GM18907 (cell line): ENCODE data around the gene LDHD.
"Not testable (repeated sequence)": the region's sequence is repeated elsewhere in the genome, so short reads cannot be mapped to it uniquely, and the experiment has no call there.

ENCODE experiments used
- ATAC-seq: cut with Tn5 transposase; IDR thresholded peaks from one replicate; pipeline ENCODE4 v1.9.1; 2021; ENCODE audit warnings: mild to moderate bottlenecking, moderate library complexity; ENCODE audit not compliant: unreplicated experiment

LDHD gene

DNA sequence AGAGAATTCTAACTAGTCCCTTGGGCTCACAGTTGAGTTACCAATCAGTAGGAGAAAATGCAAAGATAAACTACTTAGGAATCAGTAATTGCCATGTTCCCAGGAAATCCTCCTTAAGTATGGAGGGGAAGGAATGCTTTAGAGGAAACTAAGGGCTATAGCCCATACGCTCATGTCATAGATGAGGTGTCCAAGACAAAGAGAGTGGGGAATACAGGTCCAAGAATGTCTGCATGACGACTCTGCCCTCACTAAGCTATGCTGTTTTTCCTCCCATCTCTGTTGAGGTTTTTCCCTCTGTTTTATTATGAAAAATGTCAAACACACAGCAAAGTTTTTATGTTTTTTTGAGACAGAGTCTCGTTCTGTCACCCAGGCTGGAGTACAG lies 16.0 kb downstream of the LDHD start:
- no peak for ATAC-seq

DNA sequence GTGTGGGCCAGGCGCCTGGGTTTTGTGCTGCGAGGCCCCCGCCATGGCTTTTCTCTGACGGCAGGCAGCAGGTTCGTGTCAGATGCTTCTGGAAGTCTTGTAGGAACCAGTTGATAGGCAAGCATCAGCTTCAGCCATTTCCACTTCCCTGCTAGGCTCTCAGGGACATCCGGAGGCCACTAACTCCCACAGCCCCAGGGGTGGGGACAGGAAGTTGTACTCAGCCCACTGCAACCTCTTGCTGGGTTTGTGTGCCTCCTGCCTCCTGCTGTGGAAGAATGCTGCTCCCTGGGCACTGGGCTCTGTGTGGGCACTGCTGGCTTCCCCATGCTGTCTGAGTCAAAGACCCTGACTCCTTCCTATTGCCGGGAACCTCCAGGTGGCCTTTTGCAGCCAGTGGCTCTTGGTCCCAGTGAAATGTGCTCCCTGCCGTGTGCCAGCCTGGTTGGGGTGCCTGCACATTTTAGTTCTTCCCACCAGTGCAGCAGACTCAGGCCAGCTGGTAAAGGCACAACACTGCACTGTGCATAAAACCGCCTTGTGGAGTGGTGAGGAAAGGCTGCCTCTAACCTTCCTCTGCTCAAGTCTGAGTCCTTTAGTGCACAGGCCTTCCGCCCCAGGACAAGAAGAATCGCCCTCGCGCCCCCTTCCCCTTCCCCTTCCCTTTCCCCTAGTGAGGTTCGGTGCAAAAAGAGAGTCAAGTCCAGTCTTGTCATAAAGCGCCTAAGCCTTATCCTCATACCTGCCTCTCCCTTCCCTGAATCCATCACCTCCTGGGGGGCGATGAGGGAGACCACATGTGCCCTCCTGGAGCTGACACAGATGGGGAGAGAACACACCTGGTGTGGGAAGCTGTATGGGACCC lies 16.6 kb downstream of the LDHD start:
- ATAC-seq, result peak; percentile 83

DNA sequence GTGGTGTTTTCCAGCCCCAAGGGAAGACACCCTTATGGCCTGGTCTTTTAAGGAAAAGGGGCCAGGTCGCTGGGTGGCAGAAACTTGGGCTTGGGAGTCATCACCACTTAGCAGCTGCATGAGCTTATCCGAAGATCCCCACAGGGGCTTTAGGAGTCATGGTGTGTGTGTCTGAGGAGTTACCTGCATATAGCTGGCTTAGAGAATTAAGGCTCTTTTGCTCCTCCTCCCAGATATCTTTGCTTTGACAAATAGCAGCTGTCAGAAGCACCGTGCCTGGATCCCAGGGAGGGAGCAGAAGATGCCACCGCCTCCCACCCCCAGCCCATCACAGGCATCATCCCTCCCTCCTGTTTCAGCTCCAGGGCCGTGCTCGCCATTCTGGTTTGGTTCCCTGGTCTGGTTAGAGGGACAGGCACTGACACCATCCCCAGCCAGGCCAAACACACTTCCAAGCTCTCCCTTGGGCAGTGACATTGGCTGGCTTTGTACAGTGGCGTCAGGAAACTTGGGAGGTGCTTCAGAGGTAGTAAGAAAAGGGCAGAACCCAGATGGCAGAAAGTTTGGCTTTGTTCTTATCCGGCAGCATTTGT lies 17.4 kb downstream of the LDHD start:
- ATAC-seq, result no peak

DNA sequence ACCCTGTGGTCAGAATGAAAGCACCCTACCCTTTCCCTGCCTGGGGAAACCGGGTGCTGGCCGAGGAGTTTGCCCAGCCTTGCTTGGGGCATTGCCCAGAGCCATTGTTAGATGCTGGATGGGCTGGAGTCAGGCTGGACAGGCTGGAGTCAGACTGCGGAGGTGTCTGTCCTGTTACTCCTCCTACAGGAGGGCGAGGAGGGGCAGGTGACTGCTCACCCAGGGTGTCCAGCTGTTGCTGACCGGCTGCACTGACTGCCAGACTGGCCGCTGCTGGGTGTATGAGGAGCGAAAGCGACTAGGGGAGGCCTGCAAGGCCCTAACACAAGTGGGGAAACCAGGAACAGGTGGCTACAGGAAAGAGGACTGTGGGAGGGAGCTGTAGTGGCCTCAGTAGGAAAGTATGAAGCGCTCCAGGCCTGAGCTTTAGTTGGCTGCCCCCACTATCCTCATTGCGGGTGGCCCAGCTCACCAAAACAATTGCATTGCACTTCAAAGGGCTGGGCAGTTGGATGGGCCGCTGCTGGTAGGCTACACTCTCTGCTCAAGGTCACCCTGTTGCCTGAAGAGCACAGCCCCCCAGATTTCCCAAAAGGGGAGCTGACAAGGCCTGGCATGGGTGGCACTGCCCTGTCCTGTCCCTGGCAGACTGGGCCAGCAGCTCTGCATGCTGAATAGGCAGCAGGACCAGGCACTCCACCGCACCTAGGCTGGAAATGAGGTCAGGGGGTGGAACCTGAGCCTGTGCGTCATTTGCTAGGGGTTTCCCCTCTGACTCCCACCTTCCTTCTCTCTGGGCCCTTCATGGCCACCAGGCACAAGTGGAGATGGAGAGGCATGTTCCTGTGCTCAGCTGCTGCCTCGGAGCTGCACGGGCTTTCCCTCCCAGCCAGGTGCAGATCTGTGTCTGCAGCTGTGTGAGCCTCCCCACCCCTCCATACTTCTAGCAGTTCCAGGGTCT lies 18.4 kb downstream of the LDHD start:
- ATAC-seq, result no peak

DNA sequence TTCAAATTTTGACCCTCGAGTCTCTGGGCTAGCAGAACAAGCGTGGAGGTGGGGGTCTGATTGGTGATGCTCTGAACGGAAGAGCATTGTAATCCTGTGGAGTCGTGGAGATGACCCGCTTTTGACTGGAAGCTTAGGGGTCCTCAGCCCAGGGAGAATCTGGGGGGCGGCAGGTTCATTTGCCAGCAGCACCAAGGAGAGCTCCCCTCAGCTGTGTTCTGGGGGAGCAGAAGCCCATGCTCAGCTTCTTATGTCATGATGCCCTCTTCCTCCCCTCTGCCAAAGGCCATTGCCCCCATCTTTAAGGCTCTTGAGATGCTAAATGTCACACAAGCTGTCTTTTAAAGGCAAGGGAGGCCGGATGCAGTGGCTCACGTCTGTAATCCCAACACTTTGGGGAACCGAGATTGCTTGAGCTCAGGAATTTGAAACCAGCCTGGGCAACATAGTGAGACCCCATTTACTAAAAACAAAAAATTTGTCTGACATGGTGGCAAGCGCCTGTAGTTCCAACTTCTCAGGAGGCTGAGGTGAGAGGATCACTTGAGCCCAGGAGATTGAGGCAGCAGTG lies 19.3 kb downstream of the LDHD start:
- no peak for ATAC-seq

DNA sequence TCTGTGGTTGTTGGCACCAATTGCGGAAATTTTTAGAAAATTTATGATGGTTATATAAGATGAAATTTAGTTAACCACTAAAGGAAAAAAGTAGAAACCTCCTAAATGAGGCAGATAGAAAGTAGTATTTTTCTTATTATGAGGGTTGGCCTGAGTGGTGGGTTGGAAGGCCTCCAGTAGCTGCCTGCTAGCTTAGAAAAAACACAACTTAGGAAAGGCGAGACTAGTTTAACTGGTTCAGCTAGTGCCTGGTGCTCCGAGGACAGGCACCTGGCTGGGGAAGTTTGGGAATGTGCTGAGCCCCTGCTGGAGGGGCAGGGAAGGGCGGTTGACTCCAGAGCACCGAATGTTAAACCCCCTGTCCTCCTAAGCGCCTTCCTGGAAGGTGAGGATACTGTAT lies 19.9 kb downstream of the LDHD start:
- ATAC-seq, result no peak

DNA sequence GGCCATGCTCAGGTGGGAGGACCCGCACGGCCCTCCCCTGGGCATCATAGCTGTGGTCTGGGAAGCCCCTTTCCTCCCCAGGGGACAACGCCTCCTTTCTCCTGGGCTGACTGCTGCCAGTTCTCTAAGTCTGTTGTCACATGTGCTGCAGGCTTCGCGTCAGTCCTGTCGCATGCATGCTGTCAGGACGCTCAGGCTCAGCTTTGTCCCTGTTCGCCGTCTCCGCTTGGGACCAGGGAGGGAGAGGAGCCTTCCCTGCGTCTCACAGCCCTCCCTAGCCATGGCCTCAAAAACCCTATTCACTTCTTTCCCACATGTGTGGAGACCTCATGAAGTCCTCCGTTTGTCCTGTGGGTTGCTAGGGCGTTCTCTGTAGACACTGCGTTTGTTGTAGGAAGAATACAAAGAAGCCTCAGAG lies 21.4 kb downstream of the LDHD start:
- no peak for ATAC-seq

DNA sequence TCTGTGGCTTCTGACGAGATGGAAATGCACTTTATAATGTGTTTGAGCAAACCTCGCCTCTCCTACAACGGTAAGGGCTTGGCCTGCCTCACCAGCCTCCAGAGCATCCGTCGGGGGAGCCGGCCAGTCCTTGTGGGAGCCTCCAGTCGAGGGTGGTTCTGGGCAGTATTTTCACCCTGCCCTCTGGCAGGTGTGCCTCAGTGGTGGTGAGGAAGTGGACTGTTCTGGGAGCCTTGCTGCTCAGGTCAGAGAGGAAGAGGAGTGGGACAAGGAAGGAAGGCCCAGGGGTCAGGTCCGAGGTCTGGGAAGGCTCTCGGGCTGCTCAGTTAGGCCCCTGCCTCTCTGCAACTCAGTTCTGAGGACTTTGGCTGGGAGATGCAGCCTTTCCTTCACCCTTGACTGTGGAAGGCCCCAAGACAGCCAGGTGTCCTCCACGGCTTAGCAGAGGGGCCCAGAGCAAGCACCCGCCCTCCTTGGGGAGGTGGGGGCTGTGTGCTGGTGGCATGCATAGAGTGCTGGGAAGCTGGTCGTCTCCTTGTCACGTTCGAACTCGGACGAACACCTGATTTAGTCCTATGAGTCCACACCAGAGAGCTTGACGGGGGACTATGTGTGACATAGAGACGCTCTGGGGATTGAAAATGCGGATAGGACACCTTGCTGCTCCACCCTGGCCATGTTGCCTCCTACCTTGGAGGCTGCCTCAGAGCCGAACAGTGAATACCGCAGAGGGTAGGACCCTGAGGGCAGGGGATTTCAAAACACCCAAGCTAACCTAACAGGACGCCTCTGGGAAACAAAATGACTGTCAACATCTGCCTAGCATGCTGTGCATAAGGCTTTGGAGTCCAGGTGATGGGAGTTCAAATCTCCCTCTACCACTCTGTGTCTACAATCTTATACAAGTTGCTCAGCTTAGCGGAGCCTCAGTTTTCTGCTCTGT lies 22.7 kb downstream of the LDHD start:
- ATAC-seq, result no peak

DNA sequence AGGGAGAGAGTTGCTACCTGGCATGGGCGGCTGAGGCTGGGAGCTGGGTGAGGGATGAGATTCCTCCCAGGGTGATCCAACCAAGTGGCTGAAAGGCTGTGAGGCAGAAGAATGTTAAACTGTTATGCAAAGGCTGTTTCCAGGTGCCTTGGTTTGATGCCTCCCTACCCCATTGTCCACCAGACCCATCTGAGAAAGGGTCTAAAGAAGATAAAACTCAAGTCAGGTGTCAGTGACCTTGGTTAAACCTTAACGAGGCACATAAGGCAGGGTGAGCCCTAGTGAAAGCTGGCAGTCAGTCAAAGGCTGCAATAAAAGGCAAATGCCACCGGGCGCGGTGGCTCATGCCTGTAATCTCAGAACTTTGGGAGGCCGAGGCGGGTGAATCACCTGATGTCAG lies 23.8 kb downstream of the LDHD start:
- no peak for ATAC-seq

DNA sequence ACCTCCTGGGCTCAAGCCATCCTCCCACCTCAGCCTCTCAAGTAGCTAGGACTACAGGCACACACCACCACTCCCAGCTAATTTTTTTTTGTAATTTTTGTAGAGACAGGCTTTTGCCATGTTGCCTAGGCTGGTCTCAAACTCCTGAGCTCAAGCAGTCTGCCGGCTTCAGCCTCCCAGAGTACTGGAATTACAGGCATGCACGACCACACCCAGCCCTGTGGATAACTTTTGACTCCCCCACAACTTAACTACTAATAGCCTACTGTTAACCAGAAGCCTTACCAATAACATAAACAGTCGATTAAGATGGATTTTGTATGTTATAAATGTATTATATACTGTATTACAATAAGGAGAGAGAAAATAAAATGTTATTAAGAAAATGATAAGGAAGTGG lies 25.0 kb downstream of the LDHD start:
- ATAC-seq, result not testable (repeated sequence)

DNA sequence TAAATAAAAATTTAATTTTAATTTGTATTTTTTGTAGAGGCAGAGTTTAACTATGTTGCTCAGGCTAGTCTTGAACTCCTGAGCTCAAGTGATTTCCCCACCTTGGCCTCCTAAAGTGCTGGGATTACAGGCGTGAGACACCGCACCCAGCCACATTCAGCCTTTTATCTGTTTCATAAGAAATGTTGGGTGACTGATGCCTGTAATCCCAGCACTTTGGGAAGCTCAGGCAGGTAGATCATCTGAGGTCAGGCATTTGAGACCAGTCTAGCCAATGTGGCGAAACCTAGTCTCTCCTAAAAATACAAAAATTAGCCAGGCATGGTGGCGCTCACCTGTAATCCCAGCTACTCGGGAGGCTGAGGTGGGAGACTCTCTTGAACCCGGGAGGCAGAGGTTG lies 25.7 kb downstream of the LDHD start:
- not testable (repeated sequence) for ATAC-seq

DNA sequence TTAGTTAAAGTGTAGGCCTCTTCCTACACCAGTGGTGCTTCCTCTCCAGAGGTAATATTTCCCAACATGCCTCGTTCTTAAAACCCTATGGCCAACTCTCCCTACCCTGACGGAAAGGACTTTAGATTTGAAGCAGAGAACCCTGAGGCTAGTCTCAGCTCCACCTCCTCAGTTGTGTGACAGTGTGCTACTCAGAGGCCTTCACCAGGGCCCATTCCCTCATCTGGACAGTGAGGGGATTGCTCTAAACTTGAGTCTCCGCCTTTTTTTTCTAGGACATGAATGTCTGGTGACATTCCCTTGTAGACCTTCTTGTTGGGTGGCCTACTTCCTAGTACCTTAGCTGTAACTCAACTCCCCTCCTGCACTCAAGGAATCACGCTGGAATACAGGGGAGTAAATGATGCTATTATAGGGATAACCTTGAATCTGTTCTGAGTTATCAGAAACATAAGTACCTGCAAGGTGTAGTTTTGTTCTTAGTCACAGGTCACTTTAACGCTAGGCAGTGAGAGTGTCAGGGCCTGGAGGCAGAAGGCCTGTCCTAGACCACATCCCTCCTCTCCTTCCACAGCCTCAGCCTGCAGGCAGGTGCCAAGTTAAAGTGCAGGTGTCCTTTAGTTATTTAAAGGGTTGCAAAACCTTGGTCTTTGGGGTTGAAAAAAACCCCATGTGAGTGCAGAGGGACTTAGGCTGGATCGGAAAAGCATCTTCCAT lies 26.9 kb downstream of the LDHD start:
- ATAC-seq, result no peak

DNA sequence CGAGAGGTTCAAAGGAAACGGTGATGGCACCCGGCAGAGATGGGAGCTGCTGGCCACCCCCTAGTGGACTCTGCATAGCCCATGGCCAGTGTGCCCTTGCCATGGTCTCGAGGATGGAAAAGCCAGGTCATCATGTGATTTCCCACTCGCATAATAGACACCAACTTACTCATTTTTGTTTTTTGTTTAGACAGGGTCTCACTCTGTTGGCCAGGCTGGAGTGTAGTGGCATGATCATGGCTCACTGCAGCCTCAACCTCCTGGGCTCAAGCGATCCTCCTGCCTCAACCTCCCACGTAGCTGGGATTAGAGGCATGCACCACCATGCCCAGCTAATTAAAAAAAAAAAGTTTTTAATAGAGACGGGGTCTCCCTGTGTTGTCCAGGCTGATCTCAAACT lies 27.6 kb downstream of the LDHD start:
- no peak for ATAC-seq

DNA sequence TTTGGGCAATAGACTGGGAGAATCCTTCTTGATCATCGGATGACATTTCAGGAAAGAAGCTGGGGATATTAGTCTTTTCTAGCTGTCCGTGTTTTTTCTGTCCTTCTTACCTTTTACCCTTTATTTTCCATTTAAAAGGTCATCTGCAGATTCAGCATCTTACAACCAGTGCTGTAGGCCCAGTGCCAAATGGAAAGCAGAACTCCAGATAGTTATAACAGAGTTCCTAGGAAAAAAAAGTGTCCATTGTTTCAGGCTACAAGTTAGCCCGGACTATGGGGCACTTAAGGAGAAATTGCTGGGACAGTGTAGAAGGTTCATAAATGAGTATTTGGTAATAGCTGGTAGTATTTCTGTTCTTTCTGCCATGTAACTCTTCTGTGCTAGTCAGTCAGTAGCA lies 28.4 kb downstream of the LDHD start:
- no peak for ATAC-seq

DNA sequence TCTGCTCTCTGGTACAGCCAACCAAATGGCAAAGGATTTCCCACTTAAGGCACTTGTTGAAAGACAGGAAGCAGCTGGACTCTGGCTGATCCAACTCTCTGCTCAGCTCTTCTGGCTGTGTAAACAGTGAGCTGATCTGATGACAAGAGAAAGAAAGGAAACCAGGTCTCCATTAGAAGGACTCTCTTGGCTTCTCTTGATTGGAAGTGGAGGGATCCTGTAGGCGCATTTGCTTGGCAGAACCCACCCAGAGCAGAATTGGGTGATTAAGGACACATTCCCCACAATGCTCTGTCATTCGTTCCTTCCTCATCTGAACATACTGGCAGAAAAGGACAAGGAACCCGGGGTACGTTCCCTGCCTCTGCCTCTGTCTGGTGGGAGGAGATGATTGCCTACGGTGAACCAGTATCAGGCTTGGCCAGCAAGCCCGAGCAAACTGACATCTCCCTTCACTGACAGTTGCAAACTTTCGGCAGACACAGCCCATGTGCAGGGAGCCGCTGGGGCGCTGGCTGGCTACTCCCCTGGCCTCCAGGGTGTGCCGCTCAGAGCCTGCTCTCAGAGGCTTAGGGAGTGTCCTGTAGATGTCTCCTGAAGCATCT lies 29.1 kb downstream of the LDHD start:
- ATAC-seq, result no peak

DNA sequence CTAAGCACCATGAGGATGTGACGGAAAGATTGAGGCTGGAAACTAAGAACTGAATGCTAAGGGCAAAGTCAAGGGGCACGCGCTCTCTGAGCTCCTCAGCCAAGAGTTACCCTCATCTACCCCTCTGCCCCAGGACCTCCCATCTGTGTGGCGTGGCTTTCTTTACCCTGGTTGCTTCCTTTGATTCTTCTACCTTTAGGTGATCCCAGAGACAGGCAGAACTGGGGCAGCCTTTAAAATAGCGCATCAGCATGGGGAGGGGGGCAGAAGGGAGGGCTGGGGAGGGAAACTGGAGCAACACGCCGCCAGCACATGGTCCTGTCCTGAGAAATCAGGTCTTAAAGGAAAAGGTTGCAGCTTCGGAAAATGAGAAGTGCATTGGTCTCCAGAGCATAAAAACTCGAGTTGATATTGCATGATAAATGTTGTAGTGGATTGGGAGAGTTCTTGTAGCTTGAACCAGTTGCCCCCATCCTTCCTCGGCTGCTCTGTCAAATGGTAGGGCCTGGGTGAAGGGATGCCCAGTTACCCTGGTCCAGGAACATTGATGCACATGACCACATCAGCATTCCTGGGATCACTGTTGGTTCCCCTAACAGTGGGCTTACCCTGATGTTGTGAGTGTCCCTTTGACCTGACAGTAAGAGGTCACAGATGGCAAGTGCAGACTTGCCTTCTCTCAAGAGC lies 29.7 kb downstream of the LDHD start:
- ATAC-seq, result no peak

DNA sequence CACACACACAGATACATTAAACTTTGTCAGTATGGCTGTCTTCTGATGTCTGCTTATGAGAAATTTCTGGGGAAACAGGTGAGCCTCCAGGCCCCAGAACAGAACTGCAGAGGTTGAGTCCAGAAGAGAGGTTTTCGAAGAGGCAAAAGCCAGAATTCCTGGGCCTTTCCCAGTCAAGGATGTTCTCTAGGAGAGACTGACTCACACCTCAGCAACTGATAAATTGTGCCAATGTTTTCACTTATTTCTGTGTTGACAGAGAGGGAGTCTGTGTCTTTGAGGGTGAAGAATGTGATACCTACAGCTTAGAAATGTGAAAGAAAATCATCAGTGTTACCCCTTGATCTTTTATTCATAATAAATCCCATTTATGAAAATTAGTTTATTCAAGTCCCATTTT lies 30.3 kb downstream of the LDHD start:
- ATAC-seq, result no peak

DNA sequence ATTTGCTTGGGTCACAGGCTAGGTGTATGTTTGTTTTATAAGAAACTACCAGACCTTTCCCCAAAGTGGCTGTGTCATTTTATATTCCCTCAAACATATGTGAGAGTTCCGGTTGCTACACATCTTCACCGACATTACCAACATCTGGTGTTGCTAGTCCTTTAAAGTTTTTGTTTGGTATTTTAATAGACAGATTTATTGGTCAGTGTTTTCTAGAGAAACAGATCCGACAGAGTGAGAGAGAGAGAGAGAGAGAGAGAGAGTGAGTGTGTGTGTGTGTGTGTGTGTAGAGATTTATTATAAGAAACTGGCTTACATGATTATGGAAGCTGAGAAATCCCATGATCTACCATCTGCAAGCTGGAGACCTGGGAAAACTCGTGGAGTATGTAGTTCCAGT lies 31.0 kb downstream of the LDHD start:
- no peak for ATAC-seq
